SK-N-SH (cell line): Measurements from ENCODE around the gene ZNF3. TPM values are rescaled to one million over a fixed set of nuclear protein-coding genes. Genes with fewer than 3 reads are reported as not detected.

Source experiments
- CTCF ChIA-PET: fragments of 300-600, 350-600 bp; formaldehyde crosslinking; extraction: SDS; loops from one replicate; lab custom pipeline; 2021; lab: Yijun Ruan, JAX
- POLR2A ChIA-PET: fragments of 350-600 bp; sonication (Branson Sonifier 250); formaldehyde crosslinking; extraction: SDS; loops from one replicate; lab custom pipeline; 2020; ENCODE audit warnings: antibody characterized with exemption, inconsistent platforms; lab: Yijun Ruan, JAX
- DNase-seq: peaks from one replicate; pipeline ENCODE4 v3.0.0; 2012
- H2AFZ ChIP-seq: fragments of 200-600 bp; sonication (generic); 2 replicates; pipeline ENCODE4 v1.8.1; 2016; ENCODE audit warnings: antibody characterized with exemption, mild to moderate bottlenecking, low read depth
- H3F3A ChIP-seq: fragments of 200-600 bp; sonication (generic); replicated peaks from 2 replicates; pipeline ENCODE3; 2016; ENCODE audit warnings: antibody characterized with exemption, mild to moderate bottlenecking; ENCODE audit not compliant: insufficient read depth
- H3K27ac ChIP-seq, 2 experiments: fragments of 200-500 bp in 1 of 2; fragments of 200-600 bp in 1 of 2; sonication (Bioruptor generic) in 1 of 2; sonication (generic), shearing (Covaris generic) in 1 of 2; 2 replicates each; pipeline versions ENCODE4 v1.5.1 to v1.6.1; 2014 to 2016; ENCODE audit warnings: low read depth in 2 of 2, inconsistent platforms in 1 of 2, low read length in 1 of 2, mild to moderate bottlenecking in 1 of 2, mixed read lengths in 1 of 2
- H3K27me3 ChIP-seq: fragments of 200-600 bp; sonication (generic), shearing (Covaris generic); 2 replicates; pipeline ENCODE4 v1.6.1; 2016; ENCODE audit warnings: mixed run types; ENCODE audit not compliant: insufficient read depth
- H3K36me3 ChIP-seq, 2 experiments: fragments of 200-500 bp in 1 of 2; fragments of 200-600 bp in 1 of 2; sonication (Bioruptor generic) in 1 of 2; sonication (generic) in 1 of 2; replicated peaks in 1 of 2; 2 replicates each; pipeline versions ENCODE3 to v1.5.1; 2014 to 2016; ENCODE audit warnings: low read length in 1 of 2, mild to moderate bottlenecking in 1 of 2; ENCODE audit not compliant: insufficient read depth in 2 of 2, control insufficient read depth in 1 of 2
- H3K4me1 ChIP-seq, 2 experiments: fragments of 200-500 bp in 1 of 2; fragments of 200-600 bp in 1 of 2; sonication (Bioruptor generic) in 1 of 2; sonication (generic), shearing (Covaris generic) in 1 of 2; 2 replicates each; pipeline versions ENCODE4 v1.5.1 to v1.6.1; 2014 to 2016; ENCODE audit warnings: low read depth in 1 of 2, low read length in 1 of 2, mixed run types in 1 of 2; ENCODE audit not compliant: insufficient read depth in 2 of 2, control insufficient read depth in 1 of 2
- H3K4me2 ChIP-seq: fragments of 200-600 bp; sonication (generic), shearing (Covaris generic); 2 replicates; pipeline ENCODE4 v1.6.1; 2017; ENCODE audit warnings: mixed run types
- H3K4me3 ChIP-seq, 2 experiments: fragments of 200-500 bp in 1 of 2; fragments of 200-600 bp in 1 of 2; sonication (Bioruptor generic) in 1 of 2; sonication (generic), shearing (Covaris generic) in 1 of 2; 2 replicates each; pipeline versions ENCODE4 v1.5.1 to v1.8.1; 2014 to 2016; ENCODE audit warnings: low read depth in 2 of 2, inconsistent platforms in 1 of 2, low read length in 1 of 2, mild to moderate bottlenecking in 1 of 2, mixed read lengths in 1 of 2, moderate library complexity in 1 of 2
- H3K79me2 ChIP-seq: fragments of 200-600 bp; sonication (generic); 2 replicates; pipeline ENCODE4 v1.8.1; 2017; ENCODE audit warnings: mild to moderate bottlenecking; ENCODE audit not compliant: insufficient read depth
- H3K9ac ChIP-seq: fragments of 200-600 bp; sonication (generic); 2 replicates; pipeline ENCODE4 v1.6.1; 2017; ENCODE audit warnings: mixed run types
- H3K9me2 ChIP-seq: fragments of 200-600 bp; sonication (generic); 2 replicates; pipeline ENCODE4 v1.6.1; 2017; ENCODE audit warnings: mixed run types
- H3K9me3 ChIP-seq: fragments of 200-600 bp; sonication (generic); 2 replicates; pipeline ENCODE4 v1.6.1; 2017; ENCODE audit warnings: mixed run types, mild to moderate bottlenecking, moderate library complexity
- H4K20me1 ChIP-seq: fragments of 200-600 bp; sonication (generic); 2 replicates; pipeline ENCODE4 v1.6.1; 2017; ENCODE audit warnings: mild to moderate bottlenecking, mixed run types; ENCODE audit not compliant: insufficient read depth
- ELF1 ChIP-seq: IDR thresholded peaks from 2 replicates; pipeline ENCODE4 v1.4.0; 2012
- EP300 ChIP-seq, 2 experiments: IDR thresholded peaks; 2 replicates each; pipeline versions ENCODE4 v1.4.0 to v1.6.1; 2012; ENCODE audit warnings: borderline replicate concordance in 1 of 2, low read depth in 1 of 2, low read length in 1 of 2
- EZH2phosphoT487 ChIP-seq: fragments of 200-600 bp; sonication (generic); IDR thresholded peaks from 2 replicates; pipeline ENCODE4 v1.6.1; 2017; ENCODE audit warnings: low read depth, mixed run types, mild to moderate bottlenecking, antibody characterized with exemption, moderate library complexity, borderline replicate concordance
- FOSL2 ChIP-seq: IDR thresholded peaks from 2 replicates; pipeline ENCODE4 v1.4.0; 2012; ENCODE audit warnings: low read depth, mild to moderate bottlenecking, moderate library complexity, borderline replicate concordance
- FOXM1 ChIP-seq: IDR thresholded peaks from 2 replicates; pipeline ENCODE4 v1.4.0; 2012; ENCODE audit warnings: low read depth, mild to moderate bottlenecking
- GATA2 ChIP-seq: sonication (generic); formaldehyde crosslinking; IDR thresholded peaks from 2 replicates; pipeline ENCODE4 v1.5.0; 2020; ENCODE audit warnings: mild to moderate bottlenecking, missing genetic modification reagents
- JUND ChIP-seq: IDR thresholded peaks from 2 replicates; pipeline ENCODE4 v1.4.0; 2012
- MEF2A ChIP-seq: IDR thresholded peaks from 2 replicates; pipeline ENCODE4 v1.4.0; 2012; ENCODE audit warnings: low read depth, borderline replicate concordance
- MXI1 ChIP-seq: IDR thresholded peaks from 2 replicates; pipeline ENCODE4 v1.6.1; 2012; ENCODE audit warnings: mild to moderate bottlenecking, low read depth, low read length, improper control_type of control experiment
- NFIC ChIP-seq: IDR thresholded peaks from 2 replicates; pipeline ENCODE4 v1.4.0; 2012; ENCODE audit warnings: borderline replicate concordance
- NRF1 ChIP-seq: IDR thresholded peaks from 2 replicates; pipeline ENCODE4 v1.6.1; 2012; ENCODE audit warnings: low read depth, mild to moderate bottlenecking, low read length
- POLR2AphosphoS5 ChIP-seq: IDR thresholded peaks from 2 replicates; pipeline ENCODE4 v1.6.1; 2012; ENCODE audit warnings: low read depth, low read length
- RAD21 ChIP-seq: IDR thresholded peaks from 2 replicates; pipeline ENCODE4 v1.6.1; 2012; ENCODE audit warnings: mild to moderate bottlenecking, low read length
- REST ChIP-seq: IDR thresholded peaks from 2 replicates; pipeline ENCODE4 v1.6.1; 2012; ENCODE audit warnings: mild to moderate bottlenecking, low read depth, low read length, moderate library complexity
- RFX5 ChIP-seq: IDR thresholded peaks from 2 replicates; pipeline ENCODE4 v1.6.1; 2012; ENCODE audit warnings: mild to moderate bottlenecking, improper control_type of control experiment, low read length
- RXRA ChIP-seq: IDR thresholded peaks from 2 replicates; pipeline ENCODE4 v1.4.0; 2012; ENCODE audit warnings: low read depth, mild to moderate bottlenecking, borderline replicate concordance
- SIN3A ChIP-seq: IDR thresholded peaks from 2 replicates; pipeline ENCODE4 v1.6.1; 2012; ENCODE audit warnings: low read depth, mild to moderate bottlenecking, low read length, moderate library complexity, borderline replicate concordance
- TAF1 ChIP-seq: IDR thresholded peaks from 2 replicates; pipeline ENCODE4 v1.6.1; 2012; ENCODE audit warnings: low read depth, mild to moderate bottlenecking, low read length, moderate library complexity, borderline replicate concordance
- TEAD4 ChIP-seq: IDR thresholded peaks from 2 replicates; pipeline ENCODE4 v1.4.0; 2012; ENCODE audit warnings: mild to moderate bottlenecking, borderline replicate concordance; ENCODE audit not compliant: insufficient read depth
- USF2 ChIP-seq: fragments of 150-350 bp; IDR thresholded peaks from 2 replicates; pipeline ENCODE4 v1.6.1; 2017; ENCODE audit warnings: antibody characterized with exemption, low read length, low read depth, borderline replicate concordance
- YY1 ChIP-seq: IDR thresholded peaks from 2 replicates; pipeline ENCODE4 v1.4.0; 2012; ENCODE audit warnings: low read depth, mild to moderate bottlenecking
- WGBS: methylation state at CpG from one replicate; pipeline ENCODE4 v1.1.6; 2017; ENCODE audit warnings: low lambda C conversion rate; 5-methylcytosine and 5-hydroxymethylcytosine counted together
- polyA plus RNA-seq, 3 experiments: library from polyadenylated mRNA; depleted of rRNA; stranded (reverse); fragments of >200 nt; gene quantifications; 2 replicates each; pipeline ENCODE4 v1.2.3, GENCODE V29; 2012
- TF ChIP-seq, protein P1 (sequence below): IDR thresholded peaks from 2 replicates; pipeline ENCODE4 v1.4.0; 2012; ENCODE audit warnings: low read depth
- TF ChIP-seq, protein P2 (sequence below): fragments of 150-350 bp; IDR thresholded peaks from 2 replicates; pipeline ENCODE4 v1.6.1; 2016; ENCODE audit warnings: mild to moderate bottlenecking, low read depth, low read length

Gene ZNF3
- polyA plus RNA-seq, 1 of the 3 experiments (the other 2 are of a cell fraction) = 30.5 TPM

DNA sequence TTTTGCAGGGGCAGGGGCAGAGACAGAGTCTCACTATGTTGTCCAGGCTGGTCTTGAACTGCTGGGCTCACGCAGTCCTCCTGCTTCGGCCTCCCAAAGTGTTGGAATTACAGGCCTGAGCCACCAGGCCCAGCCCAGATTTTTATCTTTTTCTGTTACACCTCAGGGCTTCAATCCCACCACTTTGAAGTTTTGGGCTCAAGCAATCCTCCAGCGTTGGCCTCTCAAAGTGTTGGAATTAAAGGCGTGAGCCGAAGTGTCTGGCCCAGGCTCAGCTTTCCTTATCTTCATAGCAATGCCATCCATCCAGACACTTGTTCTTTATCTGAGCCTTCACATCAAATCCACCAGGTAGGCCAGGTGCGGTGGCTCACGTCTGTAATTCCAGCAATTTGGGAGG is 33.5 kb upstream of the ZNF3 start:
- H3K27me3 ChIP-seq = no peaks in the 10 kb centered on the region
- peaks cover 14% of the 10 kb centered on the region for H3F3A ChIP-seq
- H4K20me1 ChIP-seq = no peaks in the 10 kb centered on the region
- H3K79me2 ChIP-seq = peaks cover 18% of the 10 kb centered on the region
- no peak overlapping the region for H3K4me2 ChIP-seq
- peaks cover 8 to 32% of the 10 kb centered on the region in 2 experiments for H3K36me3 ChIP-seq
- POLR2A ChIA-PET = interaction anchor here (6.9 kb wide), 1 partner anchor 14 kb away, joined by 32 read pairs; the partner anchor contains the start of genes AP4M1 and MCM7
- DNase-seq = no peak
- H3K27ac ChIP-seq = no peak overlapping the region
- H3K4me3 ChIP-seq = no peak overlapping the region
- no peaks in the 10 kb centered on the region for H3K9me2 ChIP-seq
- no peaks in the 10 kb centered on the region for H3K9me3 ChIP-seq
- TF ChIP-seq ELF1 (no peak), SIN3A (no peak), USF2 (no peak), RFX5 (no peak), RAD21 (no peak), RXRA (no peak), YY1 (no peak), NFIC (no peak), EP300 (IDR thresholded peaks at IDR 0.05; ENCODE audit: borderline replicate concordance in 1 of 2, low read depth in 1 of 2, low read length in 1 of 2) (no peak), FOXM1 (no peak), GATA2 (CRISPR knock-in tag) (no peak), POLR2AphosphoS5 (no peak), JUND (no peak), MEF2A (no peak), NRF1 (no peak), EZH2phosphoT487 (no peak), FOSL2 (no peak), TEAD4 (no peak)
- TF ChIP-seq, protein P1, sequence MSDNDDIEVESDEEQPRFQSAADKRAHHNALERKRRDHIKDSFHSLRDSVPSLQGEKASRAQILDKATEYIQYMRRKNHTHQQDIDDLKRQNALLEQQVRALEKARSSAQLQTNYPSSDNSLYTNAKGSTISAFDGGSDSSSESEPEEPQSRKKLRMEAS = no peak
- WGBS = 95% methylated on average over 7 of the region's 7 CpGs
- peaks cover 0 to 4% of the 10 kb centered on the region in 2 experiments; a peak in 1 of 4 replicates for H3K4me1 ChIP-seq
- CTCF ChIA-PET = interaction anchor here (1.0 to 7.2 kb wide), 2 partner anchors 12 to 16 kb away, joined by 3 to 42 read pairs; partner anchors contain the start of gene MBLAC1
- no peak overlapping the region for H2AFZ ChIP-seq
- H3K9ac ChIP-seq = no peak overlapping the region

GRCh38 chr7:100111914-100112313 is 30.4 kb upstream of the ZNF3 start:
- Histone ChIP-seq H3K36me3 (peaks cover 21 to 58% of the 10 kb centered on the region in 2 experiments), H3K27me3 (no peaks in the 10 kb centered on the region)

More at GRCh38 chr7:100111914-100112313, 30.4 kb upstream of the ZNF3 start:
- DNase-seq = peak; percentile 38
- H3K27ac ChIP-seq = no peak overlapping the region
- H3F3A ChIP-seq = peaks cover 21% of the 10 kb centered on the region
- H4K20me1 ChIP-seq = no peaks in the 10 kb centered on the region
- POLR2A ChIA-PET = interaction anchor here (6.9 kb wide), 1 partner anchor 11 kb away, joined by 32 read pairs; the partner anchor contains the start of genes AP4M1 and MCM7
- H3K9ac ChIP-seq = no peak overlapping the region
- no peaks in the 10 kb centered on the region for H3K79me2 ChIP-seq
- no peaks in the 10 kb centered on the region for H3K9me2 ChIP-seq
- H3K9me3 ChIP-seq = no peaks in the 10 kb centered on the region
- no peak for TF ChIP-seq SIN3A
- TF ChIP-seq JUND = no peak
- no peak for TF ChIP-seq TAF1
- TF ChIP-seq RAD21 = no peak
- TF ChIP-seq MXI1 = no peak
- no peak for TF ChIP-seq POLR2AphosphoS5
- TF ChIP-seq NRF1 = no peak
- TF ChIP-seq, protein P2, sequence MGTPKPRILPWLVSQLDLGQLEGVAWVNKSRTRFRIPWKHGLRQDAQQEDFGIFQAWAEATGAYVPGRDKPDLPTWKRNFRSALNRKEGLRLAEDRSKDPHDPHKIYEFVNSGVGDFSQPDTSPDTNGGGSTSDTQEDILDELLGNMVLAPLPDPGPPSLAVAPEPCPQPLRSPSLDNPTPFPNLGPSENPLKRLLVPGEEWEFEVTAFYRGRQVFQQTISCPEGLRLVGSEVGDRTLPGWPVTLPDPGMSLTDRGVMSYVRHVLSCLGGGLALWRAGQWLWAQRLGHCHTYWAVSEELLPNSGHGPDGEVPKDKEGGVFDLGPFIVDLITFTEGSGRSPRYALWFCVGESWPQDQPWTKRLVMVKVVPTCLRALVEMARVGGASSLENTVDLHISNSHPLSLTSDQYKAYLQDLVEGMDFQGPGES = no peak
- TF ChIP-seq MEF2A = no peak
- no peak for TF ChIP-seq REST
- TF ChIP-seq, all 33 proteins: peak for 0
- H3K4me2 ChIP-seq = no peak overlapping the region
- no peak overlapping the region for H2AFZ ChIP-seq
- 89% methylated on average over 13 of the region's 13 CpGs for WGBS
- CTCF ChIA-PET = interaction anchor here (1.1 to 7.2 kb wide), 3 partner anchors 8 to 20 kb away, joined by 3 to 42 read pairs (median 8); partner anchors contain the start of genes AP4M1 and MCM7
- no peak overlapping the region for H3K4me3 ChIP-seq
- no peaks in the 10 kb centered on the region for H3K4me1 ChIP-seq
